Urinary bladder (tissue), 4 donors: Measurements from ENCODE around the gene CHMP4B. TPM values are rescaled to one million over a fixed set of nuclear protein-coding genes. Genes with fewer than 3 reads are reported as not detected.

Source experiments
- DNase-seq: peaks from one replicate; pipeline ENCODE4 v3.0.0-alpha.2; 2015; ENCODE audit errors: extremely low spot score
- H3K27ac ChIP-seq: one replicate; pipeline ENCODE4 v1.5.1; 2013; ENCODE audit warnings: low read depth, mild to moderate bottlenecking, moderate library complexity
- H3K36me3 ChIP-seq: one replicate; pipeline ENCODE4 v1.6.1; 2013; ENCODE audit warnings: mild to moderate bottlenecking, moderate library complexity; ENCODE audit not compliant: insufficient read depth
- H3K4me1 ChIP-seq: one replicate; pipeline ENCODE4 v1.6.1; 2013; ENCODE audit warnings: mild to moderate bottlenecking, moderate library complexity; ENCODE audit not compliant: insufficient read depth
- H3K4me3 ChIP-seq: one replicate; pipeline ENCODE4 v1.5.1; 2013; ENCODE audit warnings: low read depth, low read length
- WGBS: extraction: QIAGEN DNeasy Blood & Tissue Kit; methylation state at CpG from one replicate; pipeline ENCODE4 v1.1.7; 2013; 5-methylcytosine and 5-hydroxymethylcytosine counted together
- polyA plus RNA-seq: library from polyadenylated mRNA; stranded (reverse); fragments of 200-250 nt; gene quantifications from one replicate; pipeline ENCODE4 v1.2.3, GENCODE V29; 2013
- total RNA-seq: library from RNA; depleted of rRNA; stranded (reverse); fragments of >200 nt; gene quantifications from one replicate; pipeline ENCODE4 v1.2.3, GENCODE V29; 2014
- donor health status: healthy with polysubstance abuse.
- donor health status: healthy.

Gene CHMP4B
- total and polyA plus RNA-seq, 2 donors: 33.5 to 193 TPM

DNA sequence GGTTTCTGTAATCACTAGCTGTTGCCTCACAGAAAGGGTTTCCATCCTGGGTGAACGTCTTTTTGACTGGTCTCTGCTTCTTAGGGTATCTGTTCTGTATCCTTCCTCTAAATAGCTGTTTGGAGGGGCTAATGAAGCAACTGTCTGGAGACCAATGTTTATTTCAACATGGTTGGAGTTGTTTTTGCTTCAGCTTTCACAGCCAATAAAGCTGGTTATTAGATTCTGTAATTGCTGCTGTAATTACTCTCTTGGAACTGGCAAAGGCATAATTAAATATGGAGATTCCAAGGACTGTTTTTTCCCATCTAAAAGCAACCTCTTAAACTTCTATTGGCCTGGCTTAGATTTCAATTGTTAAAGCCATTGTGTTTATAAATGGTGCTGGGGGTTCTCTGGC lies 31.9 kb downstream of the CHMP4B start:
- peaks cover 5% of the 10 kb centered on the region for H3K4me1 ChIP-seq
- no peak for DNase-seq
- no peaks in the 10 kb centered on the region for H3K36me3 ChIP-seq
- no peak overlapping the region for H3K4me3 ChIP-seq
- H3K27ac ChIP-seq: no peak overlapping the region
- 54% methylated on average over 1 of the region's 1 CpG for WGBS

GRCh38 chr20:33843854-33844253 lies 32.7 kb downstream of the CHMP4B start:
- H3K4me1 ChIP-seq: peaks cover 5% of the 10 kb centered on the region
- H3K36me3 ChIP-seq: no peaks in the 10 kb centered on the region
- no peak overlapping the region for H3K4me3 ChIP-seq
- 43% methylated on average over 4 of the region's 4 CpGs for WGBS
- no peak overlapping the region for H3K27ac ChIP-seq
- no peak for DNase-seq

DNA sequence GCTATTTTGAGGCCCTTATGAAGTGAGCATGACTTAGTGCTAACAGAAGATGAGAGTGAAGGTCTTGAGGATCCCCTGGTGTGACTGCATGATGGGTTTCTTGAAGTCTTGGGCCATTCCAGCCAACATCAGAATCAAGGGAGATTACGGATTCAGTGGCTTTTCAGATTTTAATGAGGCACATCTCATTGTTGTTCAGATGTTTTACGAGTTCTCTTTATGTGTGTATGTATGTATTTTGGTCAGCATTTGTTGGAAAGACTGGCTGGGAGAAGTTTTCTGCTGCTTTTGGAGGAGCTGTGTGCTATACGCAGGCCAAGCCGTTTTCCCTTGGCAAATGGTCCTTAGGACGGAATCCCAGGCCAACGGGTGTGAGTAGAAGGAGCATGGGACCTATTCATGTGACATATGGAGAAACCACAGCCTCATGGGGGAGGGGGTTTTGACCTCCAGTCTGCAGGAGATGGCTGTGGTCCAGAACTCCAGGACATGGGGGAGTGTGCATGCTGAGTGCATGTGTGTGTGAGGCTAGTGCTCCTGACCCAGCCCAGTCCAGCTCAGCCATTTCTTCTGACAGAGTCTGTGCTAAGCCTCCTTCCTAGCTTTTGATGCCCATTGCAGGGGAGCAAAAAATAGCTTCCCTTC lies 35.3 kb downstream of the CHMP4B start:
- Histone ChIP-seq H3K27ac (no peak overlapping the region), H3K4me3 (no peak overlapping the region), H3K4me1 (peaks cover 3% of the 10 kb centered on the region), H3K36me3 (no peaks in the 10 kb centered on the region)
- no peak for DNase-seq
- 41% methylated on average over 6 of the region's 6 CpGs for WGBS

DNA sequence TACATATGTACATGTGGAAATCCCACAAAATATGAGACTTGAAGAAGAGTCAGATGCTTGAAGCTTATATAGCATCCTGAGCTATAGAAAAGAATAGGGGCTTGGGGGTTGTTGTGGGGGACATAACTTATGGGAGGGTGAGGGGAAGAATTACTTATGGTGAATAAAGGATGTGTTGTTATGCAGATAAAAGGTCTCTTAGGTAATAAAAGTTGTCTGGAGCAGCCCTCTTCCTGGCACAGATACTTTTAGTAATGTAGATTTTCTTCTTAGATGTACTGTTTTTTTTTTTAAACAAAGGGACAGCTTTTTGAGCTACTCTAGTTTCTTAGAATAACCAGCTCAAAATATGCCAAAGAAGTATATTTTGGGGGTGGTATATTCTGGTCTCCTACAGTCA lies 35.9 kb downstream of the CHMP4B start:
- no peak overlapping the region for H3K27ac ChIP-seq
- H3K36me3 ChIP-seq: no peaks in the 10 kb centered on the region
- DNase-seq: no peak
- no peak overlapping the region for H3K4me3 ChIP-seq
- peaks cover 3% of the 10 kb centered on the region for H3K4me1 ChIP-seq

GRCh38 chr20:33848391-33848790 lies 37.2 kb downstream of the CHMP4B start:
- 93% methylated on average over 19 of the region's 19 CpGs for WGBS
- H3K27ac ChIP-seq: no peak overlapping the region
- H3K4me1 ChIP-seq: peaks cover 2% of the 10 kb centered on the region
- H3K36me3 ChIP-seq: peaks cover 2% of the 10 kb centered on the region
- no peak overlapping the region for H3K4me3 ChIP-seq
- DNase-seq: no peak

DNA sequence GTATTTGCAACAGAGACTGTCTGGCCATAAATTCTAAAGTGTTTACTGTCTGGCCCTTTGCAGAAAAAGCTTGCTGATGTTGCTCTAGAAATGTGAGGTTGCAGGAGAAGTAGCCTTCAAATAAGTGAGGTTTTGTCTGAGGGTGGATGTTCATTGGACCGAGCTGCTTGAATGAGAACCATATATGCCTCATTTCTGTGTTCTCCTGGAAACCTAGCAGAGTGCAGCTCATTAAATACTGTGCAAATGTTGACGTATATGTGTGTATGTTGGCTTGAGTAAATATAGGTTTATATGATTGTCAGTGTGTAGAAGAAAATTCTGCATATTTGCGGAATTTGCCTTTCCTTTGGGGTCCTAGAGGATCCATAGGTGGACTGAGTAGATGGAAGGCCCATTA lies 39.0 kb downstream of the CHMP4B start:
- DNase-seq: no peak
- Histone ChIP-seq H3K36me3 (peaks cover 2% of the 10 kb centered on the region), H3K4me1 (no peaks in the 10 kb centered on the region), H3K27ac (no peak overlapping the region), H3K4me3 (no peak overlapping the region)
- 87% methylated on average over 3 of the region's 3 CpGs for WGBS

DNA sequence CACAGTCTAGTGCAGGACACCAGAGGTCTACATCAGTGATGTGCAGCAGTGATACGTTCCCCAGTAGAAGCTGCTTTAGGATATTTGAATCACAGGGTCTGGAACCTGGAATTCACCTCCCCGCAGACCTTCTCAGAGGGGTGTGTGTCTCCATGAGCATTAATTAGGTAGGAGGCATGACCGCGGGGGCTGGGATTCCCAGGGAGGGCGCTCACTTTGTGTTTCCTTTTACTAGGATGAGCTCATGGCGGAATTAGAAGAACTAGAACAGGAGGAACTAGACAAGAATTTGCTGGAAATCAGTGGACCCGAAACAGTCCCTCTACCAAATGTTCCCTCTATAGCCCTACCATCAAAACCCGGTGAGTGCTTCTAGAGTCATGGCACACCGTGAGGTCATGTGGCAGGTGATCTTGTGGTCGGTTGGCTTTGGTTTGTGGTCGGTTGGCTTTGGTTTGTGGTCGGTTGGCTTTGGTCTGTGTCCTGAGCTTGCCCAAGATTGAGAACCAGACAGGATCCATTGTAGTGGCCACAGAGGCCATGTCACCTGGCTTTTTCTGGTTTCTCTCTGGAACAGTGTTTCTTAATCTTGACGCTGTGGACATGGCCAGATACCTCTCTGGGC lies 40.8 kb downstream of the CHMP4B start:
- Histone ChIP-seq H3K4me1 (no peaks in the 10 kb centered on the region), H3K4me3 (no peak overlapping the region), H3K36me3 (peaks cover 2% of the 10 kb centered on the region), H3K27ac (no peak overlapping the region)
- WGBS: 95% methylated on average over 13 of the region's 13 CpGs
- no peak for DNase-seq

DNA sequence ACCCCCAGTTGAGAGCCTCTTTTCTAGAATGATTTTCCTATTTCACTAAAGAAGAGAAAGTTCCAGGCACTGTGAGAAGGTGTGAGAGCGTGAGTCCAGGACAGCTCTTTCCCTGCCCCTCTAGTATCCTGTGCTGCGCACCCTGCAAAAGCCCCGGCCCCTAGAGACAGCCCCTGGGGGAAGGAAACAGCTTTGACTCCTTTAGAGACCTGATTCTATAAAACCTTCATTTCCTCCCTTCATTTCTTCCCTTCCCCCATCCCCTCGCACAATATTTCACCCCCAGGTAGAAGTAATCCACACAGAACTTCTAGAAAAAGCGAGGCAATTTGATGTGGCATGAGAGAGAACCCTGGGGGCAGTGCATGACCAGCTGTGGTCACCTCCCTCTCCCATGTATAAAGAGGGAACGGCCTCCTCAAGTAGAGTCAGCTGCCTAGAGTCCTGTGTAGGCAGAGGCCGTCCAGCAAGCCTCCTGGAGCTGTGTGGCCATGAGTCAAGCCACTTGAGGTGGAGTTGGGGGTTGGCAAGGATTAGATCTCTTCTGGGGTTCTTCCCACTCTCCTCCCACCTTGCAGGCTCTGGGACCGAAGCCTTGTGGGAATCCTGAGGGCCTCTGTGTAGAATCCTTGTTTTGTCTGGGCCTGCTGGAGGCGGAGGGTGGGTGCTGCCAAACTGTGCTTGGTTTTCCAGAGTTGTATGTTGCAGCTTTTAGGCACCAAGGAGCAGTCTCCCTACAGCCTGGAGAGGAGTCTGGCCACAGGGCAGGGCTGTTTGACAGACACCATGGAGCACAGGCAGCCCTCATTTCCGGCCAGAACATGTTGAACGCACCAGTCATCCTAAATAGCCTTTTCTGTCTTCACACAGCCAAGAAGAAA lies 41.7 kb downstream of the CHMP4B start:
- DNase-seq: no peak
- Histone ChIP-seq H3K4me3 (no peak overlapping the region), H3K36me3 (peaks cover 2% of the 10 kb centered on the region), H3K4me1 (no peaks in the 10 kb centered on the region), H3K27ac (no peak overlapping the region)
- WGBS: 91% methylated on average over 11 of the region's 11 CpGs

DNA sequence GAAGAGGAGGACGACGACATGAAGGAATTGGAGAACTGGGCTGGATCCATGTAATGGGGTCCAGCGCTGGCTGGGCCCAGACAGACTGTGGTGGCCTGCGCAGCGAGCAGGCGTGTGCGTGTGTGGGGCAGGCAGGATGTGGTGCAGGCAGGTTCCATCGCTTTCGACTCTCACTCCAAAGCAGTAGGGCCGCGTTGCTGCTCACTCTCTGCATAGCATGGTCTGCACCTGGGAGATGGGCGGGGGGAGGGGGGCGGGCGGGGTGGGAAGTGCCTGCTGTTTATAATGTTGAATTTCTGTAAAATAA lies 42.3 kb downstream of the CHMP4B start:
- H3K4me1 ChIP-seq: no peaks in the 10 kb centered on the region
- 92% methylated on average over 14 of the region's 14 CpGs for WGBS
- H3K27ac ChIP-seq: no peak overlapping the region
- DNase-seq: no peak
- H3K4me3 ChIP-seq: no peak overlapping the region
- H3K36me3 ChIP-seq: peaks cover 2% of the 10 kb centered on the region

GRCh38 chr20:33857722-33858563 lies 46.8 kb downstream of the CHMP4B start:
- H3K4me1 ChIP-seq: no peaks in the 10 kb centered on the region
- WGBS: 73% methylated on average over 13 of the region's 13 CpGs
- H3K27ac ChIP-seq: no peak overlapping the region
- no peak for DNase-seq
- no peak overlapping the region for H3K4me3 ChIP-seq
- no peaks in the 10 kb centered on the region for H3K36me3 ChIP-seq

DNA sequence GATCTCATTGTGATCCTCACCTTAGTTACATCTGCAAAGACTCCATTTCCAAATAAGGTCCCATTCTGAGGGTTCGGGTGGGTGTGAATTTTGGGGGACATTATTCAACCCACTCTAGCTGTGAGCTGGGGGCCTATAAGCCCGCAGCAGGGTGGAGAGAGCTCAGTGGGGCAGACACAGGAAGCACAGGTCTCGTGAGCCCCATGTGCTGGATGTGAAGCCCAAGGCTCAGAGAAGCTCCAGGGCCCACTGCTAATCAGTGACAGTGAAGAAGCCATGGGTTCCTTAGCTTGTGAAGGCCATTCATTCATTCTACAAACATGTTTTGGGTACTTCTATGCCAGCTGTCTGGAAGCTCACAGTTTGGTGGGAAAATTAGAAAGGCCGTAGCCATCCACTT lies 47.5 kb downstream of the CHMP4B start:
- H3K36me3 ChIP-seq: no peaks in the 10 kb centered on the region

DNA sequence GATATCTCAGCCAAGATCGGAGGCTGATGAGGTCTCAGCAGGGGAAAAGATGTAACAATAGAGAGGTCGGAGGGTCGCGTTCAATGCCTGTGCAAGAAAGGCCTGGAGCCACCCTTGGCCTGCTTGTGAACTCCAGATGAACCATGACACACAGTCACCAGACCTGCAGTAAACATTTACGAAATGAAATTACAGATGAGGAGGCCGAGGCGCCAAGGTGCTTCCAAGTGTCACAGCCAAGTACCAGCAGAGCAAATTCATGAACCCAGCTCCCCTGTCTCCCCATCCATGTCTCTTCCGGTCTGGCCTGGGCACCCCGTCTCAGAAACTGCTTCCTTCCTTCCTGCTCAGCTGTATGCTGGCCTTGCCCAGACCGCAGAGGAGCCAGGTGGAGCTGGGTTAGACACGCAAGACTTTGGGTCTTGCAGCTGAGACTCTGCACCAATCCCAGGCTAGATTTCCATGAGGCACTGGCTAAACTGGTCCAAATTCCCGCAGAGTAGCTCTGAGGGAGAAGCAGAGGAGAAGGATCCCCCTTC lies 48.1 kb downstream of the CHMP4B start:
- 64% methylated on average over 12 of the region's 12 CpGs for WGBS
- Histone ChIP-seq H3K4me3 (no peak overlapping the region), H3K27ac (no peak overlapping the region), H3K36me3 (no peaks in the 10 kb centered on the region), H3K4me1 (no peaks in the 10 kb centered on the region)
- DNase-seq: no peak

More for the DNA sequence above, 47.5 kb downstream of the CHMP4B start:
- H3K4me1 ChIP-seq: no peaks in the 10 kb centered on the region
- DNase-seq: no peak
- no peak overlapping the region for H3K27ac ChIP-seq
- H3K4me3 ChIP-seq: no peak overlapping the region
- WGBS: 88% methylated on average over 4 of the region's 4 CpGs

DNA sequence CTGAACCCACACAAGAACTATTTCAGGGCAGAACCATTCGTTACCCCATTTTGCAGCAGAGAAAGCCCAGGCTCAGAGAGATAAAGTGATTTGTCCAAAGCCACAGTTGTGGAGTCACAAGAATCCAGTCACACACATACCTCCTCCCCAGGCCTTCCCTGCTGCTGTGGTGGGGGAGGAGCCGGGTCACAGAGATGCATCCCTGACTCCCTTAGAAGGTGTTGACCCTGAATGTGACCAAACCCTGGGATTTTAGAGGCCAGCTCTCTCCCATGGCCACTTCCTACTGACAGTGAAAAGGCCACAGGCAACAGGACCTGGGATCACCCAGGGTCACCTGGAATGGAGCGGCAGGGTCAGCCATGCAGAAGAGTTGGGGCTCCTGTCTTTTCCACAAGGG lies 48.6 kb downstream of the CHMP4B start:
- Histone ChIP-seq H3K36me3 (no peaks in the 10 kb centered on the region), H3K4me1 (no peaks in the 10 kb centered on the region), H3K27ac (no peak overlapping the region), H3K4me3 (no peak overlapping the region)
- WGBS: 86% methylated on average over 3 of the region's 3 CpGs
- no peak for DNase-seq
